ENCODE measurements around the gene PNMA8B.
A peak's percentile ranks its signal among the peaks of the same experiment; 100 is the strongest.
"Not testable (repeated sequence)": the region's sequence is repeated elsewhere in the genome, so short reads cannot be mapped to it uniquely, and the experiment has no call there.

Gene PNMA8B

GRCh38 chr19:46495786-46496099, at the start of gene PNMA8B:
PNMA8B (minus strand) TSS chr19:46495867; CDS start chr19:46495465, 402 bp downstream.
- DNase-seq = peak; percentile 71

GRCh38 chr19:46544651-46545050, 49.0 kb upstream of the PNMA8B start:
- DNase-seq = no peak

GRCh38 chr19:46542428-46543230, 47.0 kb upstream of the PNMA8B start:
- DNase-seq = peak; percentile 92

- DNase-seq = peak; percentile 35
Measured at GRCh38 chr19:46537136-46538097, 41.8 kb upstream of the PNMA8B start.

- no peak for DNase-seq
Measured at GRCh38 chr19:46536391-46536790, 40.7 kb upstream of the PNMA8B start.

- no peak for DNase-seq
Measured at GRCh38 chr19:46533621-46534081, 38.0 kb upstream of the PNMA8B start.

- no peak for DNase-seq
Measured at GRCh38 chr19:46533078-46533620, 37.5 kb upstream of the PNMA8B start.

- no peak for DNase-seq
Measured at GRCh38 chr19:46530636-46531035, 35.0 kb upstream of the PNMA8B start.

- peak; percentile 28 for DNase-seq
Measured at GRCh38 chr19:46529622-46530451, 34.2 kb upstream of the PNMA8B start.

GRCh38 chr19:46528601-46529590, 33.2 kb upstream of the PNMA8B start:
- no peak for DNase-seq

GRCh38 chr19:46526801-46527200, 31.1 kb upstream of the PNMA8B start:
- DNase-seq = not testable (repeated sequence)

- DNase-seq = no peak
Measured at GRCh38 chr19:46524308-46524707, 28.6 kb upstream of the PNMA8B start.

GRCh38 chr19:46522988-46523387, 27.3 kb upstream of the PNMA8B start:
- DNase-seq = not testable (repeated sequence)

GRCh38 chr19:46521241-46521868, 25.7 kb upstream of the PNMA8B start:
- DNase-seq = peak; percentile 33

GRCh38 chr19:46520616-46521015, 24.9 kb upstream of the PNMA8B start:
- no peak for DNase-seq

GRCh38 chr19:46517471-46517870, 21.8 kb upstream of the PNMA8B start:
- no peak for DNase-seq

- peak; percentile 47 for DNase-seq
Measured at GRCh38 chr19:46515879-46516350, 20.2 kb upstream of the PNMA8B start.

- no peak for DNase-seq
Measured at GRCh38 chr19:46515290-46515609, 19.6 kb upstream of the PNMA8B start.

- DNase-seq = no peak
Measured at GRCh38 chr19:46514589-46515289, 19.1 kb upstream of the PNMA8B start.

All from NCI-H1694 (cell line).